SK-N-DZ (cell line): ENCODE measurements around the gene CACNB2.
"Not testable (repeated sequence)": the region's sequence is repeated elsewhere in the genome, so short reads cannot be mapped to it uniquely, and the experiment has no call there.

Source experiments
- DNase-seq: peaks from one replicate; pipeline ENCODE4 v3.0.0-alpha.2; 2015; ENCODE audit warnings: low spot score

Gene CACNB2

DNA sequence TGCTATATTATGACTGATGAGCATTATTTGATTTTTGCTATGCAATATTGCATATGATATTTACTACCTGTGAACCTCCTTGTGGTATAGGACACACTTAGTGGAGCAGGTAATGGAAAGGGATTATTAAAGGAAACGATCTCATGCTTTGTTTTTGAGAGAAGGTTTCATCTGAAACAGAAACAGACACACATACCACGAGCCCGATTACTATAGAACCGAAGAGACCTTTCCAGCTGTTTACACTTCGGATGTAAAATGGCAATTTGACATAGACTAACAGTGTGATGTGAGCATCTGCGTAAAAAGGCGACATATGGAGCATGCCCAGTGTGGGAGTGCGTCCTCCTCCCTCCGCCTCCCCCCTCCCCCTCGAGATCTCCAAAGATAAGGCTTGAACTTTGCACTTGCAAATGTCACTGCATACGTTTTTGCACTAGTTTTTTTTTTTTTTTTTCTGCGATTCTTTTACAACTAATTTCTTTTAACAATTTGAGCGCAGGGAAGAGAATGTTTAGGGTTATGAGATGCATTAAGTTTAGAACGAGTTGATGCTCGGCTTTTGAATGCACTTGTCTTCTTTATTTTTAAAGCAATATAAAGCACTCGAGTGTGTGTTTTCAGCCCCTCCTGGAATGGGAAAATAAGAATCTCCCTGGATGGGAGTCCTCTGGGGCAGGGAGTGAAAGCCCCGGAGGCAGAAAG lies 260.1 kb downstream of the CACNB2 start:
- peak; percentile 5 for DNase-seq

DNA sequence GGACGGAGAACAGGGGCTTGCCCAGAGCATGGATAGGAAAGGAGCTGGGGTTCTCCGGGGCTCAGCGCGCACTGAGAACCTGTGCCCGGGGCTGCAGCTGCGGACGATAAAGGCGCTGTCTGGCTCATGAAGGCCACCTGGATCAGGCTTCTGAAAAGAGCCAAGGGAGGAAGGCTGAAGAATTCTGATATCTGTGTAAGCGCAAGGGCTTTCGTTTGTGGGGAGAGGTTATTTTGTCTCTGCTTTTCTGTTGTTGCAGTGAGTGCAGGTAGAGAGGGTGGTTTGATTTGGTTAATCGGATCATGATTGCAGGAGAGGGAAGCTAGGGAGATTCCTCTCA lies 260.7 kb downstream of the CACNB2 start:
- peak; percentile 3 for DNase-seq

DNA sequence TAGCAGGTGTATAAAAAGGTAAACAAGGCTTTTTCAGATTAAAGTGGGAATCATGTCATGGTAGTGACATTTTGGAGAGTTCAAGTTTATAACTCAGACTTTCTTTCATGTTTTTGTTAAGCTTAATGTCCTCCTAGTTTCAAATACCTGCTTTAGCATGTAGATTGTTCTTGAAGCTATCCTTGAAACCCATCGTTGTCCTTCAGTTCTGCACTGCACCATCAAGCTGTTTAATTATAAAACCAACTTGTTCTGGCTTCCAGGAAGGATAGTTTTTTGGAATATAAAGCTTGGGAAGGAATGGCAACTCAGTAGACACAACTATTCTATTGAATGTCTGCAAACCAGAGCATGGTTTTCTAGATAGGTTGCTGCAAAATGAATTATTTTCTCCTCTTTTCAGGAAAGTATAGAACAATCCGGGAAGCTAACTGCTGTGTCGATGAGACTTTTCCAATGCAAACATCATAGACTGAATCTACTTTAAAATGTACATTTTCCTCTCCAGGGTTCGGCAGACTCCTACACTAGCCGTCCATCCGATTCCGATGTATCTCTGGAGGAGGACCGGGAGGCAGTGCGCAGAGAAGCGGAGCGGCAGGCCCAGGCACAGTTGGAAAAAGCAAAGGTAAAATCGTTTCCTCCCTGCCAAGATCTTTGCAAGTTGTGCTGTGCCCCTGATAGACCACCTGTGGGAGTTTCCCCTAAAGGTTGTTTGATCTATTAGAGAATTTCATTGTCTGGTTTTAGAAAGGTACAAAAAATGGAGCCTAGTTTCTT lies 261.4 kb downstream of the CACNB2 start:
- DNase-seq: no peak

DNA sequence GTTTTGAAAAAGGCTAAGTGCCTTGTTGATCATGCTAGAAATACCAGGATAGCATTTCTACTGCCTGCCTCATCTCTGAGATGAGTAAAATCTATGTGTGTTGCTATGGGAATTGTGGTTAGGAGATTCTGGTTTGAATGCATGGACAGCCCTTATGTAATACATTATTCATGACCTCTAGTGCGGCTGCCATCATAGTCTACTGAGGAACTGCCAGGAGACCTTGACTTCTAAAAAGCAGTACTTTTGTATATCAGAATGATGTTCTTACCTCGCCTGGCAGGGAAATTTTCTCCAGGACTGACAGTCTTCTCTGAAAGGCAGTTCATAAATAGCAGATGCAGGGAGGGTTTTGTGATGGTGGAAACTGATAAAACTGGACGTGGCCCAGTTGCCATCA lies 262.6 kb downstream of the CACNB2 start:
- DNase-seq: no peak

DNA sequence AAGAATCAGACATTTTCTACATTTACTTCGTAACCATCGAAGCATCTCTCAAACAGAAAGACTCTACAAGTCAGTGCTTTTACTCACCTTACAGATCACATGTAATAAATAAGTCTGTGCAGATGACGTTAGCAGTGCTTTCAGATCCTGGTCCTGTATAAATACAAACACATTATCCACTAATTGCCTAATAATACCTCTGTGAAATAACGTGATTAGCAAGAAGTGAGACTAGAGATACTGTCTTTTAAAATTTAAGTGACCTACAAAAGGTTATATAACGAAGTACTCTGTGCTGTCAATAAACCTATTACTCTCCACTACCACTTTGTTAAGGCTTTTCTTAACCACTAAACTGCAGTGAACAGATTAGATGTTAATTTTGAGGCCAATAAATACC lies 264.3 kb downstream of the CACNB2 start:
- DNase-seq: no peak

DNA sequence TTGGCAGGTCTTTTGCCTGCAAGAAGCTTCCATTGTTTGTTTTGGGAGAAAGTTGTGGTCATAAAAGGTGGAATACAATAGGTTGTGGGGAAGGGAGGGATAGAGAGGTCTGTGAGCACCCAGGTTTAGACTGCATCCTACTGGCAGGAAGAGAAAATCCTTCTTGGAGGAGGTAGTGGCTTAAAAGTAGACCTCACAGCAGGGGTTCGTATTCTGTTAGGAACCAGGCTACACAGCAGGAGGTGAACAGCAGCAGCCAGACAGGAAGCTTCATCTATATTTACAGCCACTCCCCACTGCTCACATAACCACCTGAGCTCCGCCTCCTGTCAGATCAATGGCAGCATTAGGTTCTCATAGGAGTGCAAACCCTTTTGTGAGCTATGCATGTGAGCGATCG lies 265.9 kb downstream of the CACNB2 start:
- DNase-seq: no peak

DNA sequence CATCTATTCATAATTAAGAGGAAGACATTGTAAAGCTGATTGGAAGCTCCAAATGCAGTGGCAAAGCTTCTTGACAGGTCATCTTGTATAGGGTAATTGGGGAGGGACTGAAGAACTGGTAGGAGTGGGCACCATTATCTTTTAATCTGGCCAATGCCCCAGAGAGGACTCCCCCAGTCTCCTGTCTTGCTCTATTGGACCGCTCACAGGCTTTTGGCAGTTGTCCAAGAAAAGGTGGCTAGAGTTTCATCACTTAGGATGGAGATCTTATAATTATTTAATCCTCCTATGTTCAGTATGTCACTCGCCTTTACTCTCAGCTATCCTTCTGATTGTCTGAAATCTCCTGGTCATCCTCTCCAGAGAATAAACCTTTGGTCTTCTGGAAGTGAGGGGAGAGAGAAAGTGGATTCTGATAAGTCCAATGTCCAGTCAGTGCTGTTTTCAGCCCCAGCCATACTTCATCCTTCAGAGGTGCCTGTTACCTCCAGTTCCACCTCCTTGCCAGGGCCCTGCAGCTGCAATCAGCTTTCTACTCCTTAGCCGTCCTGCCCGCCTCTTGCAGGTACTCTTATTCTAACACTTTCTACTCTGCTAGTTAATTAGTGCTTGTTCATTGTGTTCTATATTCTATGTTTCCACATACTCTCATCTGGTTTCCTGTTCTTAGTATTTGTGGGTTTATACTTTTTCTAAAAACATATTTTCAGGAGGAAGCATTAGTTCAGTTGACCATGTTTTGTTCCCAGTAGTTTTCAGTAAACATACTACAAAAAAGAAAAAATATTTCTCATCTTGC lies 269.6 kb downstream of the CACNB2 start:
- DNase-seq: no peak

DNA sequence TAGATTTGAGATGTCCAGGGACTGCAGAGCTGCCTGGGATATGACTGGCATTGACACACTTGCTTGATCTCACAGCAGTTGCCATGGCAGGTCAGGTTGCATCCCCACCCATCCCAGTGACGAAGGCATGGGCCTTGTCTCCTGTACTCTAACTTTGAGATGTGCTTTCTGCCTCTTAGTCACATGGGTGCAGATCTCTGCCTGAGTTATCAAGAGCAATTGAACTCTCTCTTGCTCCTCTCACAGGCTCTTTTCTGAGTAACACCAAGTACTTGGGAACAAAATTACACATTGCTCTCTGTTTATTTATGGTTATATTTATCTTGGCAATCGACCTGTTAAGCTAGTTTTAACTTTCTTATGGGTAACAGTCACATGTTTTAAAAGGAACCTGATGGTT lies 273.8 kb downstream of the CACNB2 start:
- DNase-seq: no peak

DNA sequence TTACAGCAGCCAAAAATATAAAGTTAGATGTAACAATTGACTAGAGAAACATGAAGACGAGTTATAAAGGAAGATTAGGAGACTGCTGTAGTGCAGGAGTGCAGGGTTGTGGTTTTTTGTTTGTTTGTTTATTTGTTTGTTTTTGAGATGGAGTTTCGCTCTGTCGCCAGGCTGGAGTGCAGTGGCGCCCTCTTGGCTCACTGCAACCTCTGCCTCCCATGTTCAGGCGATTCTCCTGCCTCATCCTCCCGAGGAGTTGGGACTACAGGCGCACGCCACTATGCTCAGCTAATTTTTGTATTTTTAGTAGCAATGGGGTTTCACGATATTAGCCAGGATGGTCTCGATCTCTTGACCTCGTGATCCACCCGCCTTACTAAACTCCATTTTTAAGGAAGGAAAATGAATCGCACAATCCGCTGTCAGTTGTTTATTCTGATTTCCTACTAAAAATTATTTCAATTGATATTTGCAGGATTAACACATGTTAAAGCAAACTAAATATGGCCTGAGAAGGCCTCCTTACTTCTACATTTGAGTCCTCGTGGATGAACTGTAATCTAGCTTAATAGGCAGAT lies 277.8 kb downstream of the CACNB2 start:
- no peak for DNase-seq

DNA sequence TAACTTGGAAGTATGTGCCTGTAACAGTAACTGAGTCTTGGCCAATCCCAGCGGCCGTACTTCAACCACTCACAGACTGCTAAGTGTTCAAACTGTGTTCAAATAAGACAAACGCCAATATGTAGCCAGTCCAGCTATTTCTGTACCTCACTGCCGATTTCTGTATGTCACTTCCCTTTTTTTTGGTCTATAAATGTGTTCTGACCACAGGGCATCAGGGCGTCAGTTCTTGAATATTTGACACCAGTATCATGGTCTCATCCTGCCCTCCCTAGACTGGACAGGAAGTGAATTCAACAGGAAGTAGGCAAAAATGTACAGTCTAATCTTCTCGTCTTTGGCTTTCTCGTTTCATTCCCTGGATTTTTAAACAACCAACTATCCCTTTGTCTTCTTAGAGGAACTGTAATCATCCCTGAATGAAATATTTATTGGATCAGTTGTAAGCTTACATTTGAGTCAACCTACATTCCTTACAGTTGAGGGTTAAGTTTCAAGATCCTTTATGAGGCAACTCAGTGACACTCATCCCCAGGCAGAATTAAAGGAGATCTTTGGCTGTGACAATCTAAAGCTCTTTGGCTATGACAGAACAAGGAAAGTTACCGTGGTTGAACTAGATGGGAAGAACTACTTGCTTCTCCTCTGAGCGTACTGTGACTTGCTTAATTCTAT lies 278.5 kb downstream of the CACNB2 start:
- no peak for DNase-seq

DNA sequence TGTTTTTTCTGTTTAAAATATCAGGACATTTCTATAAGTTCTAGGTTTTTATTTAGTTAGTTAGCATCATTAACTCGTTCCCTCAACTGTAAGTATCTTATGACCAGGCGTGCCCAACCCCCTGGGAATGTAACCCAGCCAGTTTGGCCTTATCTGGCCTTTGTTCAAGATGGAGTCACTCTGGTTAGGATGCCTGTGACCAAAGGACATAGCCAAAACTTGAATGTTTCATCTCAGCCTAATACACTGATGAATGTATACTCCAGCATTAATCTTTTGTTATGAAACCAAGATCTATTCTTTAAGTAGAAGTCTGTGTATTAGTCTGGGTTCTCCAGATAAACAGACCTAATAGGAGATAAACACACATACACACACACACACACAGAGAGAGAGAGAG lies 279.7 kb downstream of the CACNB2 start:
- no peak for DNase-seq

DNA sequence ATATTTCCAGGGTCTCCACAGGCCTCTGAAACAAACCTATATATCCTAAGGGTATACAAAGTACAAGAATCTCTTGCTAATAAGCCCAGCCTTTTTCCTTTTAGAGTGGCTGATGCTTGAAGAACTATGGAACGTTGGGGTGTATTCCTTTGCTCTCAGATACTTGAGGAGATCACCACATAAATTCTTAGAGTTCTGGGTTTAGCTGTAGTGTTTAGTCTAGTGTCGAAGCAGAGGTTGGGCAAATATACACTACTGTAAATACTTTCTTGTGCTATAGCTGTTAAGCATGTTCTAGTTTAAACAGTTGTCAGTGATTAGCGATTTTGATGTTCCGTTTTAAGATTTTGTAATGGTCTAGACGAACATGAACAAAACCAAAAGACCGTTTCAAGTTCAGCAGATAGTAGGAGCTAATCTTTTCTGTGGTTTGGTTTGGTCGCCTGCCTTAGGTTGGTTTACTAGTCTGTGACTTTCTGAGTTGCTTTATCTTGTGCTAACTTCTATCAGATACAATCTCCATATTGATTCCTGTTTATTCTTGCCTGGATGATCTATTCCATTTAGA lies 281.6 kb downstream of the CACNB2 start:
- DNase-seq: no peak

DNA sequence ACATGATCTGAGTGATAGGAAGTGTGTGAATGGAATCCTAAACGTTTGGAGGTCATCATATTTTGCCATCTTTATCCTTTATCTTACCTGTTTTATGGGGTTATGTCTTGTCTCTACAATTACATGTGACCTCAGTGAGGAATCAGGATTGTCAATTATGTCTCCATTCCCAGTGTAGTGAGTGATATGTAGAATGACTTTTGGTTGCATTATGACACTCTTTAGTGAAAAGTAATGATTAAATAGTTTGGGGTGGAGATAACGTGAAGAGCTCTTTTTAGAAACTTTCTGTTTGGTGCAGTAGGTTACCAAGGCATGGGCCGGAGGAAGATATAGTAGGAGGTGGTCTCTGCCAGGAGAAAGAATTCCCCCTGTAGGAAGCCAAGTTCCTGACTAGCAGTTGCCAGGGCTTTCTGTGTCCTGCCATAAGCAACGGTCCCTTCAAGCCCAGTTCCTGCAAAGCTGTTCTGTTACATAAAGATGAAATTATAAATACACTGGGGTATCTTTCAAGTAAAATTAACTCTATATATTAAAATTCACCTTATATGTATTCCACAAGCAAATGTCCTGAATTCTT lies 282.9 kb downstream of the CACNB2 start:
- DNase-seq: no peak

DNA sequence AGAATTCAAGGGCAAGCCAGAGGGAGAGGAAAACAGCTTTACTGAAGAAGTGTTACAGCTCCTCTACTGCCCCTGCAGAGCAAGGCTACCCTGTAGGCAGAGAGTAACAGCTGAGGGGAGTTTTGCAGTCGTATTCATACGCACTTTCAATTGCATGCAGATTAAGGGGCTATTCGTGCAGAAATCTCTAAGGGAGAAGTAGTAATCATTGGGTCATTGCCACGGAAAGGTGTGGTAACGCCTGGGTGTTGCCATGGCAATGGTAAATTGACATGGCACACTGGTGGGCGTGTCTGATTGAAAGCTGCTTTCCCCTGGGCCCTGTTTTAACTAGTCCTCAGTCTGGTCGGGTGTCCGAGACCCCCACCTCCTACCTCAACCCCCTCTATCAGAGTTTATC lies 284.0 kb downstream of the CACNB2 start:
- DNase-seq: no peak

DNA sequence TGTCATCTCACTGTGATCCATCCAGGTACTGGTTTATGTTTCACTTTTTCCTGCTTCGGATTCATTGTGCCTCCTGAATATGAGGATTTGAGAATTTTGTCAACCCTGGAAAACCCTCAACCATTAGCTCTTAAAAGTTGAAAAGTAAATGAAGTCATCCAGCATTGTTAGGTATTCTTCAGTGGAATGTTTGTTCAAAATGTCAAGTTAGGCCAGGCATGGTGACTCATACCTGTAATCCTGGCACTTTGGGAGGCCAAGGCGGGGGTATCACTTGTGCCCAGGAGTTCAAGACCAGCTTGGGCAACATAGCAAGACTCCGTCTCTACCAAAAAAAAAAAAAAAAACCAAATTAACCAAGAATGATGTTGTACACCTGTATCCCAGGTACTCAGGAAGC lies 289.1 kb downstream of the CACNB2 start:
- DNase-seq: no peak

DNA sequence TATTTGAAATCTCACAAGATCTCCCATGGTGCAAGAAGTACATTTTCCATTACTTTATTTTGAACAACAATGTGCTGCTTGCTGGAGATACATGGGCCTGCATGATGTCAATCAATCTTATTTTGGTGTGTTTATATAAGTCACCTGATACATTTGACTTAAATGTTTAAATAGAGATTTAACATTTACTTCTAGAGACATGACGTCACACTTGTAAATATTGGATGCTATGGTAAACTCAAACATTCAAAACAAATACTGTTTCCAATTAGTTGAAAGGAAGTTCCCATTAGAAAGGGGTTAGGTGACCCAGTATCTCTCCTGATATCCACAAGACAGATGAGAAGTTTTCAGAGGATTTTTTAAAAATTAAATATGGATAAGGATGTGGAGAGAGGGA lies 296.7 kb downstream of the CACNB2 start:
- no peak for DNase-seq

DNA sequence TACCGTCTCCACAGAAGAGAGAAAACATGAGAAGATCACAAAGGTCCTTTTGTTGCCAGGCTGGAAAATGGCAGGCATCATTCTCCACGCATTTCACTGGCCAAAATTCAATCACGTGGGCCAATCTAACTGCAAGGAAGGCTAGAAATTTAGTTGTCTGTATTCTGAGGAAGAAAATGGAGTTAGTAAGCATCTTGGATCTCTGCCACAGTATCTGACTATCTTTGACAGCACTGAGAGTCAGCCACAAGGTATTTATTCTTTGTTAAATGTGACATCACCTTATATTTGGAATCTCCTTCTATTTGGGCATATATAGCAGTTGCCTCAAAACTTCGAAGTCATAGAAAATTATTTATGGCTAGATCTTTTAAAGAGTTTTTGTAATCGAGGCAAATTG lies 297.3 kb downstream of the CACNB2 start:
- DNase-seq: no peak

DNA sequence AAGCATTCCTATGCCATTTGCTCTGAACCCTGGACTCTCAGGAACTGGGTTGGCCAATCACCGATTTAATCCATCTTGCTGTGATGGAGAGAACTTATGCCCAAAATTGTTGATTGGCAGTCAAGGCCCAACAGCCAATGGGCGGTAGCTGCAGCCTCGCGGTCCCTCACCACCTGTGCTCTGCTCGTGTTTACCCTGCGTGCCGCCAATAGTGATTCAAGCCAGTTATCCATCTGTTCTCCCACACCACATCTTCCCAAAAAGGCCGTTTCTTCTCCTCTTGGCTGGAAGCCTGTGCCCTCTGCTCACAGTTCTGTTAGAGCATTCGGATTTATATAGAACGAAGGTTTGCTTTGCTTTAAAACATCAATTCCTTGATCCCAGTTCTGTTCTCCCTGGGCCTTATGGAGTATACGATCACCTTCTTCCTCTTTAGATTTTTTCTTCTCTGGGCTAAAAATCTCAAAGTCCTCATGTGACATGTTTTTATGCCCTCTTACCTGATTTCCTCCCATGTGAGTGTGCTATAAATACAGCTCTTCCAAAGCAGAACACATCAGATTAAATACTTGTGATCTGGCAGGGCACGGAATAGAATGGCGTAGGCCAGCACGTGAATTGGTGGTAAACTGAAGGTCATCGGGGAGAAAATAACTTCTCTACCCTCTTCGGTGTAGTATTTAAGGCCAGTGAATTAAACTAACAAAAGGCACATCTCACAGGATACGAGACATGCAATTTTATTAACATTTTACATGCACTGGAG lies 298.3 kb downstream of the CACNB2 start:
- DNase-seq: no peak

DNA sequence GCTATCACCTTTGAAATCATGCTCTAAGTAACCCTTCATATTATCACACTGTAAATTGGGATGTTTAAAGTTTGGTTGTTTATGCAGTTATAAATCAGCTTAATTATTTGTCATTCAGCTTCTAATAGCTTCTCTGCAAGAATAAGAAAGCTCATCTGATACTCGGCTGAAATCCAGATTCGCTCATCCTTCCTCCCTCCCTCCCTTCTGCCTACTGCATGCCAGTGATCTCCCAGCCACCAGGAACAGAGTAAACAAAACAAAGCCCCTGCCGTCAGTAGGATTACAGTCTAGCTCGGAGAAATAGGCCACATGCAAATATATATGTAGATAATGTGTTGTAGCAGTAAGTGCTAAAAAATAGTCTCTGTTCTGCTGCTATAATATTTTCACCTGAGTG lies 299.4 kb downstream of the CACNB2 start:
- no peak for DNase-seq

DNA sequence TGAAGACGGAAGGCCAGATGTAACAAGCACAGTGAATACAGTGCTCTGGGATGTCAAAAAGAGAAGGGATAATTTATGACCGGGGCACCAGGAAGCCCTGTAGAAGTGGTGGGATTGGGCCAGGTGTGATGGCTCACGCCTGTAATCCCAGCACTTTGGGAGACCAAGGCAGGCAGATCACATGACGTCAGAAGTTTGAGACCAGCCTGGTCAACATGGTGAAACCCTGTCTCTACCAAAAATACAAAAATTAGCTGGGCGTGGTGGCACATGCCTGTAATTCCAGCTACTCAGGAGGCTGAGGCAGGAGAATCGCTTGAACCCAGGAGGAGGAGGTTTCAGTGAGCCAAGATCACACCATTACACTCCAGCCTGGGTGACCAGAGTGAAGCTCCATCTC lies 305.4 kb downstream of the CACNB2 start:
- not testable (repeated sequence) for DNase-seq
